ENCODE results near the gene DOCK4.

DOCK4 gene

GRCh38 chr7:111676811-111677210 is 529.4 kb downstream of the DOCK4 start:
- no peak for DNase-seq (ENCODE audit: low read depth in 2 of 2)
